K562 (cell line): ENCODE data around the gene TNK2. TPM values are rescaled to one million over a fixed set of nuclear protein-coding genes. Genes with fewer than 3 reads are reported as not detected.
A peak's percentile ranks its signal among the peaks of the same experiment; 100 is the strongest.

Experiments used
- CBFA2T3 ChIP-seq: fragments of 450-650 bp; IDR thresholded peaks from 2 replicates; pipeline ENCODE4 v1.6.1; 2017
- CC2D1A ChIP-seq: fragments of 450-650 bp; IDR thresholded peaks from 2 replicates; pipeline ENCODE4 v1.6.1; 2017; ENCODE audit warnings: mild to moderate bottlenecking
- CEBPB ChIP-seq: fragments of 450-650 bp; IDR thresholded peaks from 2 replicates; pipeline ENCODE4 v1.6.1; 2016; ENCODE audit warnings: missing genetic modification characterization, missing compliant biosample characterization
- CHD7 ChIP-seq: fragments of 200-600 bp; sonication (generic); IDR thresholded peaks from one replicate; pipeline ENCODE4 v1.6.1; 2012; ENCODE audit warnings: mild to moderate bottlenecking, low read depth, low read length, inconsistent platforms
- ETV5 ChIP-seq: sonication (generic); formaldehyde crosslinking; IDR thresholded peaks from 2 replicates; pipeline ENCODE4 v1.4.0; 2020; ENCODE audit warnings: low read depth, mild to moderate bottlenecking, missing genetic modification reagents
- GATA2 ChIP-seq: sonication (generic); formaldehyde crosslinking; IDR thresholded peaks from 2 replicates; pipeline ENCODE4 v1.4.0; 2020; ENCODE audit warnings: mild to moderate bottlenecking, missing genetic modification reagents
- KLF16 ChIP-seq: IDR thresholded peaks from 2 replicates; pipeline ENCODE4 v1.6.1; 2016; ENCODE audit warnings: antibody characterized with exemption
- MAZ ChIP-seq, 2 experiments: fragments of 450-650 bp in 1 of 2; sonication (generic) in 1 of 2; formaldehyde crosslinking; IDR thresholded peaks in 1 of 2; conservative IDR thresholded peaks in 1 of 2; 2 replicates each; pipeline versions ENCODE4 v1.4.0 to v1.5.0; 2020; ENCODE audit warnings: mild to moderate bottlenecking in 1 of 2, missing genetic modification reagents in 1 of 2
- PTBP1 ChIP-seq: fragments of 200-400 bp; formaldehyde crosslinking; IDR thresholded peaks from 2 replicates; pipeline ENCODE4 v1.6.1; 2017; ENCODE audit warnings: low read depth, low read length
- RAD21 ChIP-seq, 2 experiments: fragments of 250-450 bp in 1 of 2; fragments of 450-650 bp in 1 of 2; sonication (Bioruptor Pico) in 1 of 2; formaldehyde crosslinking in 1 of 2; IDR thresholded peaks in 1 of 2; conservative IDR thresholded peaks in 1 of 2; 2 replicates each; pipeline versions ENCODE4 v1.4.0 to v1.8.0; 2020 to 2022; ENCODE audit warnings: mild to moderate bottlenecking in 2 of 2, moderate library complexity in 1 of 2
- RB1 ChIP-seq: fragments of 450-650 bp; IDR thresholded peaks from 2 replicates; pipeline ENCODE4 v1.6.1; 2017; ENCODE audit warnings: low read depth, mild to moderate bottlenecking
- STAG1 ChIP-seq: sonication (generic); formaldehyde crosslinking; IDR thresholded peaks from 2 replicates; pipeline ENCODE4 v1.5.0; 2020; ENCODE audit warnings: missing genetic modification reagents, borderline replicate concordance
- TAL1 ChIP-seq: fragments of 450-650 bp; IDR thresholded peaks from 2 replicates; pipeline ENCODE4 v1.6.1; 2016; ENCODE audit warnings: mild to moderate bottlenecking
- XRCC5 ChIP-seq: fragments of 200-400 bp; formaldehyde crosslinking; IDR thresholded peaks from 2 replicates; pipeline ENCODE4 v1.6.1; 2017; ENCODE audit warnings: low read depth, mild to moderate bottlenecking, low read length
- ZFX ChIP-seq: sonication (generic); formaldehyde crosslinking; IDR thresholded peaks from 2 replicates; pipeline ENCODE4 v1.8.0; 2022; ENCODE audit warnings: mild to moderate bottlenecking, missing genetic modification reagents, moderate library complexity
- ZNF121 ChIP-seq: sonication (generic); formaldehyde crosslinking; conservative IDR thresholded peaks from 2 replicates; pipeline ENCODE4 v1.8.0; 2022; ENCODE audit warnings: missing genetic modification reagents
- ZNF23 ChIP-seq: fragments of 250-450 bp; sonication (Bioruptor Pico); IDR thresholded peaks from 2 replicates; pipeline ENCODE4 v1.4.0; 2020; ENCODE audit warnings: mild to moderate bottlenecking
- ZNF699 ChIP-seq: fragments of 250-450 bp; sonication (Bioruptor Pico); IDR thresholded peaks from 2 replicates; pipeline ENCODE4 v1.8.0; 2021; ENCODE audit warnings: mild to moderate bottlenecking, moderate library complexity; ENCODE audit not compliant: insufficient replicate concordance
- polyA plus RNA-seq, 8 experiments: library from polyadenylated mRNA; depleted of rRNA in 4 of 8; stranded (reverse) in 5 of 8; unstranded in 3 of 8; fragments of >200 nt; fragmentation: Nextera tagmentation in 2 of 8; fragmentation: Illumina TruSeq in 1 of 8; extraction: Ambion mirVana in 2 of 8; extraction: Trizol in 1 of 8; gene quantifications; 2 replicates each; pipeline versions ENCODE4 v1.2.1 to v1.2.3, GENCODE V29; 2011 to 2014; ENCODE audit warnings: inconsistent platforms in 1 of 8, missing spikeins in 1 of 8
- total RNA-seq, 7 experiments: library from RNA; depleted of rRNA in 6 of 7; stranded (reverse); fragments of >200 nt in 6 of 7; fragmentation: Illumina TruSeq in 2 of 7; extraction: Trizol in 2 of 7; gene quantifications; 2 replicates each; pipeline versions ENCODE4 v1.2.1 to v1.2.3, GENCODE V29; 2011 to 2021; ENCODE audit warnings: low replicate concordance in 1 of 7

The TNK2 gene
- total and polyA plus RNA-seq, 9 of the 15 experiments (the other 6 are each of a cell fraction or from before 2014, with no cell fraction given) = 0.03 to 33.8 (median 6.5) TPM

GRCh38 chr3:195859061-195859845, 49.1 kb downstream of the TNK2 start (continued):
- TF ChIP-seq CHD7 (no peak), ZFX (CRISPR knock-in tag) (peak; percentile 73), STAG1 (peak; percentile 75; the same call in 1 of the 2 replicates), ZNF121 (CRISPR knock-in tag) (no peak), RB1 (peak; percentile 68; the same call in 1 of the 2 replicates), CC2D1A (peak; percentile 65; the same call in 1 of the 2 replicates), ZNF699 (CRISPR knock-in tag) (no peak), ZNF23 (no peak), ETV5 (CRISPR knock-in tag) (no peak), RAD21 (CRISPR knock-in tag; conservative IDR thresholded peaks at IDR 0.05 in 1 of 2, IDR thresholded peaks at IDR 0.05 in 1 of 2) (peak; percentile 75 to 90), KLF16 (peak; percentile 45; the same call in 1 of the 2 replicates), XRCC5 (peak; percentile 86), TAL1 (peak; percentile 20; the same call in 1 of the 2 replicates), MAZ (CRISPR knock-in tag; conservative IDR thresholded peaks at IDR 0.05 in 1 of 2, IDR thresholded peaks at IDR 0.05 in 1 of 2) (peak in 1 of 2 experiments; percentile 62; a peak in 2 of 4 replicates), PTBP1 (no peak), GATA2 (no peak), CEBPB (tag) (peak; percentile 77), CBFA2T3 (peak; percentile 53)
